Stimulated activated CD4-positive, alpha-beta T cell treated with anti-CD3 and anti-CD28 coated beads, Interleukin-12 subunit alpha, Interleukin-12 subunit beta, amount 100 ng/mL, for 4 hours (primary cell): ENCODE measurements around the gene SGTA.
"Not testable (repeated sequence)": the region's sequence is repeated elsewhere in the genome, so short reads cannot be mapped to it uniquely, and the experiment has no call there.

Experiments
- DNase-seq: peaks from one replicate; pipeline ENCODE4 v3.0.0-alpha.2; 2020

Gene SGTA

DNA sequence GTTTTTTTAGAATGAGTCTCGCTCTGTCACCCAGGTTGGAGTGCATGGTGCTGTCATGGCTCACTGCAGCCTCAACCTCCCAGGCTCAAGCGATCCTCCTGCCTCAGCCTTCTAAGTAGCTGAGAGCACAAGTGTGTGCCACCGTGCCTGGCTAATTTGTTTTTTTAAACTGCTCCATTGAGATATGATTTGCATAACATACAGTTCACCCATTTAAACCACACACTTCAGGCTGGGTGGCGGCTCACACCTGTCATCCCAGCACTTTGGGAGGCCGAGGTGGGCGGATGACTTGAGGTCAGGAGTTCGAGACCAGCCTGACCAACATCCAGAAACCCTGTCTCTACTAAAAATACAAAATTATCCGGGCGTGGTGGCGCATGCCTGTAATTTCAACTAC is 9.6 kb upstream of the SGTA start:
- DNase-seq: not testable (repeated sequence)

- DNase-seq: no peak
Measured at GRCh38 chr19:2791876-2792275, 8.8 kb upstream of the SGTA start.

- DNase-seq: no peak
Measured at GRCh38 chr19:2791440-2791839, 8.4 kb upstream of the SGTA start.

- no peak for DNase-seq
Measured at GRCh38 chr19:2790557-2791271, 7.6 kb upstream of the SGTA start.

- DNase-seq: no peak
Measured at GRCh38 chr19:2790194-2790556, 7.1 kb upstream of the SGTA start.

- no peak for DNase-seq
Measured at GRCh38 chr19:2788237-2788636, 5.2 kb upstream of the SGTA start.

GRCh38 chr19:2787115-2787514 is 4.0 kb upstream of the SGTA start:
- no peak for DNase-seq

GRCh38 chr19:2785244-2785997 is 2.3 kb upstream of the SGTA start, which contains the start of gene THOP1:
TSS of gene THOP1 (plus strand) at chr19:2785503. CDS start at chr19:2785663, 160 bp downstream.
- peak; percentile 99 for DNase-seq

DNA sequence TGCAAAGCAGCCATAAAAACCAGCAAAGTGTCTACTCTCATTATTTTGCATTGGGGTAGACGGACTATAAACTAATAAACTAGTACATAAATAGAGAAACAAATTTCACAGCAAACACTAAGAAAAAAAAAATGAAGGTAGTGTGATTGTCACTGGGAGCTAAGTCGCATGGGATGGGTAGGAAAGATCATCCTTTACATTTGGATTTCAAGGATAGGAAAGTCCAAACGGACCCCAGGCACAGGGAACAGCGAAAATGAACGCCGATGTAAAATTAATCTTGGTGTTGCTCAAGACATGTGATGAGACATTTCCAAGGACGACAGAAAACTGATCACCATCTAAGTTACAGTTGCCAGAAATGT is 690 bp upstream of the SGTA start:
- no peak for DNase-seq

DNA sequence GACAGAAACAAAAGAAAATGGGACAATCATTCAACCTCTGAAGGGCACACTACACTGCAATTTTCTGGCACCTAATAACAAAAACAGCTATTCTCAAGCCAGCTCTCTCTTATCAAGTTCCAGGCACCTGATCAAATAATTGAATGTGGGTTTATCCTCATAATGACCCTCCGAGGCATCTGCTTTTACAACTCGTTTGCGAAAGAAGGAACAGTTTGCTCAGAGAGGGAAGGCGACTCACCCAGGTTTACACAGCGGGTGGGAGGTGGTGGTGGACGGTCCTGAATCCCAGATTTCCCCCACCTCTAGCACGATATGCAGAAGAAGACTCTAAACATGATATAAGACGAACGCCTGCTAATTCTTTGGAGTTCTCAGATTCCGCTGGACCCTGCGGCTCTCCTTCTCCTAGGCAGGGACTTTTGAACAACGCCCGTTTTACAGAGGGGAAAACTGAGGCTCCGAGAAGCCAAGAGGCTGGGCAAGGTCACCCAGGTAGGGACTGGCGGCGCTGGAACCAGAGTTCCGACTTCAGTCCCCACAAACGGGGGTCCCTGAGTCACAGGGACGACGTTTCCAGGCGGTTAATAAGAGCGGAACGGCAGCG is 641 bp downstream of the SGTA start:
- DNase-seq: no peak

GRCh38 chr19:2780284-2780683 is 2.8 kb downstream of the SGTA start:
- no peak for DNase-seq

GRCh38 chr19:2779121-2779740 is 3.8 kb downstream of the SGTA start:
- DNase-seq: no peak

DNA sequence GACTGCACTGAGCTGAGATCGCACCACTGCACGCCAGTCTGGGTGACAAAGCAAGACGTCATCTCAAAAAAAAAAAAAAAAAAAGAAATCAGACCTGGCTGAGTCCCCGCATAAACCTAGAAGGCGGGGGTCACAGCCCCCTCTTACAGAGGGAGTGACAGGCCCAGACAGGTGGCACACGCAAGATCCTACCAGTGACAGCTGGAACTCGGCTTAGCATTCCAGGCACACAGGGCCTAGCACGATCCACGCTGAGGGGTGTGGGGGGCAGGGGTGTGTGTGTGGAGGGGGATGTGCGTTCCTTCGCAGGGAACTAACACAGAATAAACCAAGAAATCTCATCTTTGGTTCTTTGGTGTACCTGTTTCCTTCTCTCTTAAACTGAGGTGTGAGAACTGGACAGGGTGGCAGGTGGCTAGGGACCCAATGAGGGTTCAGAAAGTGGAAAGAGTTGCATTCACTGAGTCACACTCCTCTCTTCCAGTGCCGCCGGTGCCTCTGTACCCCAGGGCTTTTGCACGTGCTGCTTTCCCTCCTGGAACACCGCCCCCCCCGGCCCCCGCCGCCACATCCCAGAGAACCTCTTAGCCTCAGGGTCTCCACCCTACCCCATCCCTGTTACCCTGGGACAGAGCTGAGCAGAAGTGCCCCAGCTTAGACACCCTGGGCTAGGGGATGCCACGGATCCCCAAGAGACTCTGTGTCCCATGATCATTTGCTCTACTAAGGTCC is 5.0 kb downstream of the SGTA start:
- no peak for DNase-seq

- DNase-seq: peak; percentile 60
Measured at GRCh38 chr19:2775556-2776430, 7.3 kb downstream of the SGTA start.

GRCh38 chr19:2774953-2775555 is 8.0 kb downstream of the SGTA start:
- DNase-seq: no peak

GRCh38 chr19:2774083-2774679 is 8.9 kb downstream of the SGTA start:
- DNase-seq: no peak

GRCh38 chr19:2771786-2772674 is 11.0 kb downstream of the SGTA start:
- no peak for DNase-seq

DNA sequence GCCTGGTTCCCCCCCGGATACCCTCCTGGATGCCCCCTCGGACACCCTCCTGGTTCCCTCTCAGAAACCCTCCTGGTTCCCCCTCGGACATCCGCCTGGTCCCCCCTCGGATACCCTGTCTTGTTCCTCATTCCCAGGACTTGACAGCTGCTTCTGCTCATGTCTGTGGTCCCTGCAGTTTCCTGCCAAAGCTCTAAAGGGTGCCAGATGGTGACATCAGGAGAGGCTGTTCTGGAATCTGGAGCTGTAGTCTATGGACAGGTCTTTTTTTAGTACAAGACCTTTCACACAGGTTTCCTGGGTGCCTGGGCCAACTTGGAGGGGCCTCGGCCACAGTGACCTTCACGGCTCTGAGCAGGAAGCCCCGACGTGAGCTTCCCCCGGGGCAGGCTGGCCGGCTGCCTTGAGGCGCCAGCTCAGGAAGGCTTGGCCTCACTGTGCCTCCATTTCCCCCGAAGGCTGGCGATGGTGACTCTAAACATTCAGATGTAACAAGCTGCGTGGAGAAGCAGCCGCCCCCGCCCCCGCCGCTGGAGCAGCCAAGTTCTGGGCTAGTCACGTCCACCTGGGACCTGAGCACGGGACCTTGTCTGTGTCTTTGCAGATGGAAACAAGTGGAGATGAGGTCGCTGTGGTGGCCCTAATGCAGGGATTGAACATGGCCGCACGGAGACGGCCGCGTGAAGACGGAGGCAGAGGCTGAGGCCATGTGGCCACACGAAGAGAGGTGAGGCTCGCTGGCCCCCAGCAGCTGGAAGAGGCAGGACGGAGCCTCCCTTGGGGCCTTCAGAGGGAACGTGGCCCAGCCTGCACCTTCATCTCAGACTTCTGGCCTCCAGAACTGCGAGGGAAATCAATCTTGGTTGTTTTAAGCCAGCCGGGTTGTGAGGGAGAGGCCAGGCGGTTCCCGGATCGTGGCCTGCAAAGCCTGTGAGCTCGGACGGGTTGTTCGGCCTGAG is 12.7 kb downstream of the SGTA start:
- DNase-seq: no peak

DNA sequence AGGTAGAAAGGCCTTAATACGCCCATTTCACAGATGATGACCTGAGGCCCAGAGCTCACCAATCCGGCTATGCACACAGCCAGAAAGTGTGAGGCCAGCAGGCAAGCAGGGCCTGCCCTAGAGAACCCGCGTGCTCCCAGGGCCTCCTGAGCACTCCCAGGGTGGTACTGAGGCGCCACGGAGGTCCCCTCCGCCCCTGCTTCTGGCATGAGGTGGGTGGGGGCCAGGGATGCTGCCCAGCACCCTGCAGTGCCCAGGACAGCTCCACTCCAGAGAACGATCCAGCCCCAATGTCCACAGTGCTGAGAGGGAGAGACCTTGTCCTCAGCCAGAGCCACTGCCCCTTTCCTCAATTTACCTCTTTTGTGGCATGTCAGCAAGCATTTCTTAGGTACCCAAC is 13.9 kb downstream of the SGTA start:
- no peak for DNase-seq
